HG03066 (cell line): ENCODE results near the gene GRK5.

Experiments
- ATAC-seq: cut with Tn5 transposase; IDR thresholded peaks from one replicate; pipeline ENCODE4 v1.9.1; 2021; ENCODE audit warnings: low read depth; ENCODE audit not compliant: unreplicated experiment

Gene GRK5

GRCh38 chr10:119312241-119312640 lies 104.9 kb downstream of the GRK5 start:
- ATAC-seq: no peak

DNA sequence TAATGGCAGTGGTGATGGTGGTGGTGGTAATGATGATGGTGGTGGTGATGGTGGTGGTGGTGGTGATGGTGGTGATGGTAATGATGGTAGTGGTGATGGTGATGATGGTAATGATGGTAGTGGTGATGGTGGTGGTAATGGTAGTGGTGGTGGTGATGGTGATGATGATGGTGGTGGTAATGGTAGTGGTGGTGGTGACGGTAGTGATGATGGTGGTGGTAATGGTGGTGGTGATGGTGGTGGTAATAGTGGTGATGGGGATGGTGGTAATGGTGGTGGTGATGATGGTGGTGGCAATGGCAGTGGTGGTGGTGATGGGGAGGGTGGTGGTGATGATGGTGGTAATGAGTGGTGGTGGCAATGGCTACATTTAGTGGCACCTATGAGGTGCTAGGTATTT lies 105.7 kb downstream of the GRK5 start:
- ATAC-seq: no peak

DNA sequence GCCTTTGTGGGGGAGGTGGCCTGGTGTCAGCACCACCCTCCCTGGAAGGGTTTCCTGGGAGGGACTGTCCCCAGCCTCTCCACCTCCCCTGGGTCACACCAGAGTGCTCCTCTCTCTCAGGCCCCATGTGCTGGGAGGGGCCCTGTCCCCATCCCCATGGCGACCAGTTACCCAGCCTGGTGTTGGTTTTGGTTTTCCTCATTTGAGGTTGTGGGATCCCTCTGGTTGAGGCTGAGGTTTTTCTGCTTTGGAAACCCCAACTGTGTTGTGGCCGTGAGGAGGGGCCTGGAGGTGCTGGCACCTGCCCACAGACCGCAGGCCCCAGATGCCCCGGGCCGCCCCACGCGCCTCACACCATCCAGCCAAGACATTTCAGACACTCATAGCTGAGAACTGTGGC lies 106.3 kb downstream of the GRK5 start:
- ATAC-seq: peak; percentile 71

DNA sequence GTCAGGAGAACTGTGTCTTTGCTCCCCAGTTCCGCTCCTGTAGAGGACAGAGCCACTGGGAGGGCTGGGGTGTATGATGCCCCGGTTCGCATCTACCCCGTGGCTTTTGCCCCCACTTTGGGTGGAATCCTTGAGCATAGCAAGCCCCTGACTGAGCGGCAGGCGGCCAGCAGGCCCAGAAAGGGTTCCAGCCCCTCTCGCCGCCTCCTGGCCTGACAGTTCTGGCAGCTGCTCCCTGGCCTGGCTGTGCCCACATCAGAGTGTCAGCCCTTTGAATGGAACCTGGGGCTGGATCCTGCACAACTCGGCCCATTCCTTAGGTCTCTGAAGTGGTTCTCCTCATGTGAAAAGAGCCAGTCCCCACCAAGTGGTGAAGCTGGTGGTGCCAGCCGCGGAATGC lies 106.7 kb downstream of the GRK5 start:
- ATAC-seq: no peak

DNA sequence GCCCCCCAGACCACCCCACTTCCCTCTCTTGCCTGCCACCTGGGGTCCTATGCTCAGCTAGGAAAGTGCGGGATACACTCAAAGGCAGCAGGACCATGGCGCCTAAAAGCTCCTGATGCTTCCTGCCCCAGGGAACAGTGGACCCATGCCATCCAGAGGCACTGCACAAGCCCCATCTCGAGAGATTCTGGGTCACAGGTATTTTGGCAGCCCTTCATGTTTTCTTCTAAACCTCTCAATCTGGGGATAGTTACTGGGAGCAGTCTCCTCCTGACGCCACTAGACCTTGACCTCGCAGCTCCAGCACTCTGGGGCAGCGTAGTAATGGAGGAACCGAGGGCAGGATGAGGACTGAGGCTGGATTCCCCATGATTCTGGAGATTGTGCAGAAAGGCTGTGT lies 107.1 kb downstream of the GRK5 start:
- no peak for ATAC-seq

DNA sequence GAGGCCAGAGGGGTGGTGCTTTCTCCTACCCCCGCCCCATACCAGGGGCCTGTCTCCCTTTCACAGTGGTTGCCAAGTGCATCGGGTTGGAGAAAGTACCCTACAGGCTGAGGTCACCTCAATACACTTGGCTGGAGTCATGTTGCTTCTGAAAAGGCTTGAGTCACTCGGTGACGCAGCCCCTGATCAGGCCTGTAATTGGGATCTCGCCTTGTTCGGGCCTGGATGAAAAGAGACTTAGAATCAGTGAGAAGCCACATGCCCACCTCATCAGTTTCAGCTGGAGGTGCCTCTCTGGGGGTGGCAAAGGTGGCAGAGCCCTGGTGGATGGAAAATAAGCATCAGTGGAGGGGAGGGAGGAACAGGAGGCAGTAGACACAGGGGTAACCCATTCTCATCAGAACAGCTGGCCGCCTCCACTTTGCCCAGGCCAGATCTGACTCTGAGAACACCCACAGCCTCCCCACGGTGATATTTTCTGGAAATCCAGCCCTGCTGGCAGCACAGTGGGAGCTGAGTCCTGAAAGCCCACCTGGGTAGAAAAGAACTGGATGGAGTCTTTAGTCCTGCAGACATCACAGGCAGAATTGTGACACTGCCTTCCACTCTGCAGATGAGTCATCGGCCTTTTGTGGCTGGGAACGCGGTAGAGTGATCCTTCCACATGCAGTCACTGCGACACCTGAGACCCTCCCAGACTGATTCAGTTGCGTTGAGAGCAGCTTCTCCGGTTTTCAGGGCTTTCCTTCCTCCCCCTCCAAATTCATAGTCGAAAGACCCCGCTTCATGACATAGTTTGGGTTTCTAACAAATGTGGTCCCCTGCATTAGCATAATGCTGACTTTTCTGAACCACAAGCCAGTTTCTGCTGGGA lies 108.0 kb downstream of the GRK5 start:
- peak; percentile 55 for ATAC-seq

DNA sequence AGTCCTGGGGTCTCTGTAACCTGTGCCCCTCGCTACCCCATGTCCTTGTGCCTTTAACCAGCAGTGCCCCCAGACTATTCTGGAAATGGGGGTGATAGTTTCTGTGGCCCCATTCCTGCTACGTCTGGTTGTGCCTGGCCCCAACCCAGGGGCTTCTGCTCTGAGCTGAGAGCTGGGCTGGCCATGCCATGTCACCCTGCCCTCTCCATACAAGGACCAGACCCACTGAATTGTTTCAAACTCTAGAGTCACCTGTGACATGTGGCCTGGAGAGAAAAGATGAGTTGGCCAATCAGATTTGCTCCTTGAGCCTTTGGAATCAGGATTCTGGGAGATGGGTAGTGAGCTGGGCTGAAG lies 108.6 kb downstream of the GRK5 start:
- no peak for ATAC-seq

- ATAC-seq: no peak
These were observed 109.3 kb downstream of the GRK5 start for GRCh38 chr10:119316729-119317097.

GRCh38 chr10:119318411-119319160 lies 111.2 kb downstream of the GRK5 start:
- no peak for ATAC-seq

DNA sequence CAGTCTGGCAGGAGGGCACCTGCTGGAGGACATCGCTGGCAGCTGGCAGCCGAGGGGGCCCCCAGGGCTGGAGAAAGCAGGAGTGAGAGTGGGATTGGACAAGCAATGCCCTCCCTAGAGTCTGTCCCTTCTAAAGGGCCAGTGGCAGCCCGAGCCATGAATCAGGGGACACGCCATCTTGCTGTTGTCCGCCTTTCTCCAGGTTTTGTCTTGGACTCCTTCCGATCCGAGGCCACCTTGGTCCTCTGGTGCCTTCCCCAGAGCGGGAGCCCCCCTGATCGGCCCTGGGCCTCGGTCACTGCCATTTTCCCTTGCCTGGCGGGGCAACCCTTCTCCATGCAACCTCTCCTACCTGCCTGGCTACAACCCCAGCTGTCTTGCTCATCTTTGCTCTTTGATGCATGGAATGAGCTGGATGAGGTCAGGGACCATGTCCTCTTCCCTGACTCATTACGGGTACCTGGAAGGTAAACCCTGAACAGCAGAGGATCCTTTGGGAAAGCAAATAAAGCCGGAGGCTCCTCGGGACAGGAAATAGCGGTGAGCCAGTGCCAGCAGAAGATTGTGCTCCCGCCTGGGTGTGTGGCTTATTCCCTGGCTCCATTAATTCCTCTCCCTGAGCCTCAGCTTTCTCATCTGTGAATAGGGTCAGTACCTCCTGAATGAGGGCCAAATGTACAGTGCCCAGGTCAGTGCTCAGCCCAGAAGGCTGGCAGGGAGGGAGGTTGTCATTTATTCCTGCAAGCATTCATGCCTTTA lies 112.0 kb downstream of the GRK5 start:
- no peak for ATAC-seq

DNA sequence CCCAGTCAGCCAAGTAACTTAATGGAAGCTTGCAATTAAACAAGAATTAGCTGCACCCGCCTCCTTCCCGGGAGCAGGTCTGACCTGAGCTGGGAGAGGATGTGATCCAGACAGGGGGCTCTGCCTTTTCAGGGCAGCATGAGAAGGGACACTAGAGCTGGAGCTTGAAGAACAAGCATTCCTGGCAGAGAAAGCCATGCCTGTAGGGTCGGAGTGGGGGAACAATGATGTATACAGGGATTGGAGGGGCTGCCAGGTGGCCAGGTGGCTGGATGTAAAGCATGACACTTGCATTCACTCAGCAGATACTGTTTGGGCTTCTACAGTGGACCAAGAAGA lies 112.5 kb downstream of the GRK5 start:
- ATAC-seq: no peak

DNA sequence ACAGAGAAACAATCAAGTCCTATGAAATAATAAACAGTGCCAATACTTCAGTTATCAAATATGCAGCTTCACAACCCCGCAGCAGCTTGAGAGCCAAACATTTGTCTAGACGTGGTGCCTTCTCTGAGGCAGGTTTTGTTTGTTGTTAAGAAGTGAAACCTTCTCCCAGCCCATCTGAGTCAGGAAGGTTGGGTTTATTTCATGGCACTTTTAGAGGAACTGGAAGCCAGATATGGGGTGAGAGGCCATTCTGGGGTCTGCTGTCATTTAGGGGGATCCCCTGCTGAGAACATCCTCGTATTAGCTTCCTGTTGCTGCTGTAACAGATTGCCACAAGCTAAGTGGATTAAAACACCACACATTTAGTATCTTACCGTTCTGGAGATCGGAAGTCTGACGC lies 113.6 kb downstream of the GRK5 start:
- ATAC-seq: no peak

DNA sequence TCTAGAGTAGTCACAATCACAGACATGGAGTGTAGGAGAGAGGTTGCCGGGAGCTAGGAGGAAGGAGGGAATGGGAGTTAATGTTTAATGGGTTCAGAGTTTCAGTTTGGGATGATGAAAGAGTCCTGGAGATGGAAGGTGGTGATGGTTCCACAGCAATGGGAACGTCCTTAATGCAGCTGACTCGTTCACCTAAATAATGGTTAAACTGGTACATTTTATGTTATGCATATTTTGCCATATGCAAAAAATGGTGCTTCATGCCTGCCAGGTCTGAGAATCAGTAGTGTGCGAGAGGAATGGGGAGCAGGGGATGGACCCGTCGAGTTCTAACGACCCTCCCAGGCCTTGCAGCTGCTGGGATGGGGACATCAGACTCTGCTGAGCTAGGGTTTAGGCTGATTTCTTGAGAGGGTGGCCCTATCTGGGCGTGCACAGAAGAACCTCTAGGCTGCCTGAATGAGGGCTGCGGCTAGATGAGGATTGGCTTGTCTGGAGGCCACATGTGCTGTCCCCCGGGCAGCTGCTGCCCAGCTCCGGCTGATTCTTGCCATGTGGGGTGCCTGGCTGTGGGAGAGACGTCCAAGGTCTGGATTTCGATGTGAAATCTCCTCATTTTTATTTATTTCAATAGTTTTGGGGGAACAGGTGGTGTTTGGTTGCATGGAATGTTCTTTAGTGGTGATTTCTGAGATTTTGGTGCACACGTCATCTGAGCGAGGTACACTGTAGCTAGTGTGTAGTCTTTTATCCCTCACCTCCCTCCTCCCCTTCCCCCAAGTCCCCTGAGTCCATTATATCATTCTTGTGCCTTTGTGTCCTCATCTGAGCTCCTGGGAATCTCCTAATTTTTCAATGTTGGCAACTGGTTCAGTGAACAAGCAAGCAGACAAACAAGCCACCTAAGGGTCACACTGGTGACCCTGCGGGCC lies 116.0 kb downstream of the GRK5 start:
- ATAC-seq: no peak

- no peak for ATAC-seq
These were observed 117.8 kb downstream of the GRK5 start for GRCh38 chr10:119325131-119325530.

DNA sequence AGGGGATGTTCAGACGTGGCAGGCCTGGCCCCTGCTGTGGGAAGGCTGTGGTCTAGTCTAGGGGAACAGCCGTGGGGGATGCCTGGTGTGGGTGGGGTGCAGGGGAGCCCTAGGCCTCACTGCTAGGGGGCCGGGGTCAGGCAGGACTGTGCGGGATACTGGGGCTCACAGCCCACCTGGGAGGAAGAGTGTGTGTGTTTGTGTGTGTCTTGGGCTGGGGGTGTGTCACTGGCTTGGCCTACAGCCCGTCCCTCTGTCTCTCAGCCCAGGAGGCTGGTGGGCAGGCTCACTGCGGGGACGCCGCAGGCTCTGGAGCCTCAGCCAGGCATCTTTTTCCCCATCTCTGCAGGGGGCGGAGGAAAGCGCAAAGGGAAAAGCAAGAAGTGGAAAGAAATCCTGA lies 118.8 kb downstream of the GRK5 start:
- no peak for ATAC-seq

GRCh38 chr10:119327096-119327745 lies 119.8 kb downstream of the GRK5 start:
- no peak for ATAC-seq

DNA sequence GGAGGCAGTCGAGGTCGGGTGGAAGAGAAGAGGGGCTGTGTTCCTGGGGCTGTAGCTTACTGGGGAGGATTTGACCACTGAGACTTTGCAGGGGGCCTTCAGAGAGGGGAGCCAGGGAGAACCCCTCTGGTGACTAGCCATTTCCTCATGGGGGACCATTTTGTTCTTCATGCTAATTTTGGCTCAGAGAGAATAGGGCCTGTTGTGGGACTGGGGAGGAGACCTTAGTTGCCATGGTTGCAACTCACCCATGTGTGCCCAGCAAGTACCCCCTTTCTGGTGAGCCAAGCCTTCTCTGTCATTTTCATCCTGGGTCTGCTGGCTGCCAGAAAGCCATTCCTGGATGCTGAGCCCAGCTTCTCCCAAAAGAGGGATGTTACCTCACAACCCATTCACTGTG lies 120.9 kb downstream of the GRK5 start:
- ATAC-seq: no peak

DNA sequence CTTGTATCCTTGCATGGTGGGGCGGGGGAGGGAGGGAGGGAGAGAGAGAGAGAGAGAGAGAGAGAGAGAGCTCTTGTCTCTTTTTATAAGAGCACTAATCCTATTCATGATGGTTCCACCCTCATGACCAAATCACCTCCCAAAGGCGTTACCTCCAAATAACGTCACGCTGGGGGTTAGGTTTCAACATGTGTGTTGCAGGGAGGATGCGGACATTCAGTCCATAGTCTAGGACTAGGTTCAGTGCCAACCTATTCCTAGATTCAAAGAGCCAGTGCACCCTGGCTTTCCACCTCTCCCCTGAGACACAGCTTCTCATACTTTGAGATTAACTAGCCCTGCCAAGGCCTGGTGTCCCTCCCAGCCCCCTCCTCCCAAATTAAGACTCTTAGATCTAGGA lies 123.0 kb downstream of the GRK5 start:
- no peak for ATAC-seq

- no peak for ATAC-seq
These were observed 123.7 kb downstream of the GRK5 start for GRCh38 chr10:119331061-119331460.
